Brain microvascular endothelial cell (primary cell): ENCODE results near the gene FAH.
A peak's percentile ranks its signal among the peaks of the same experiment; 100 is the strongest.

ENCODE experiments used
- DNase-seq: peaks from one replicate; pipeline ENCODE4 v3.0.0-alpha.2; 2020
- H3K27ac ChIP-seq: fragments of 250-450 bp; sonication (Bioruptor Pico); 2 replicates; pipeline ENCODE4 v1.5.1; 2020; ENCODE audit warnings: mild to moderate bottlenecking, moderate library complexity
- H3K27me3 ChIP-seq: fragments of 250-450 bp; sonication (Bioruptor Pico); replicated peaks from 2 replicates; pipeline ENCODE4 v1.5.1; 2020; ENCODE audit warnings: mild to moderate bottlenecking
- H3K36me3 ChIP-seq: fragments of 250-450 bp; sonication (Bioruptor Pico); replicated peaks from 2 replicates; pipeline ENCODE4 v1.5.1; 2020; ENCODE audit warnings: mild to moderate bottlenecking
- H3K4me3 ChIP-seq: 2 replicates; pipeline ENCODE4 v1.5.1; 2011; ENCODE audit warnings: low read depth, mild to moderate bottlenecking, control low read depth, low read length, moderate library complexity
- in situ Hi-C: cut with HindIII; loops from 2 replicates; pipeline ENCODE4 v1.10.0; 2017; ENCODE audit warnings: low sequenced_read_pairs, low pct_ligation_motif_present
- TF ChIP-seq, protein P1 (sequence below): IDR thresholded peaks from 2 replicates; pipeline ENCODE4 v1.5.1; 2011; ENCODE audit warnings: low read depth, mild to moderate bottlenecking, moderate library complexity, low read length, control low read depth, inconsistent platforms; ENCODE audit errors: missing control alignments

The FAH gene

GRCh38 chr15:80233581-80233980 lies 80.8 kb downstream of the FAH start:
- DNase-seq: no peak
- H3K36me3 ChIP-seq: no peaks in the 10 kb centered on the region
- TF ChIP-seq, protein P1, sequence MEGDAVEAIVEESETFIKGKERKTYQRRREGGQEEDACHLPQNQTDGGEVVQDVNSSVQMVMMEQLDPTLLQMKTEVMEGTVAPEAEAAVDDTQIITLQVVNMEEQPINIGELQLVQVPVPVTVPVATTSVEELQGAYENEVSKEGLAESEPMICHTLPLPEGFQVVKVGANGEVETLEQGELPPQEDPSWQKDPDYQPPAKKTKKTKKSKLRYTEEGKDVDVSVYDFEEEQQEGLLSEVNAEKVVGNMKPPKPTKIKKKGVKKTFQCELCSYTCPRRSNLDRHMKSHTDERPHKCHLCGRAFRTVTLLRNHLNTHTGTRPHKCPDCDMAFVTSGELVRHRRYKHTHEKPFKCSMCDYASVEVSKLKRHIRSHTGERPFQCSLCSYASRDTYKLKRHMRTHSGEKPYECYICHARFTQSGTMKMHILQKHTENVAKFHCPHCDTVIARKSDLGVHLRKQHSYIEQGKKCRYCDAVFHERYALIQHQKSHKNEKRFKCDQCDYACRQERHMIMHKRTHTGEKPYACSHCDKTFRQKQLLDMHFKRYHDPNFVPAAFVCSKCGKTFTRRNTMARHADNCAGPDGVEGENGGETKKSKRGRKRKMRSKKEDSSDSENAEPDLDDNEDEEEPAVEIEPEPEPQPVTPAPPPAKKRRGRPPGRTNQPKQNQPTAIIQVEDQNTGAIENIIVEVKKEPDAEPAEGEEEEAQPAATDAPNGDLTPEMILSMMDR: no peak
- H3K27ac ChIP-seq: no peak overlapping the region
- H3K4me3 ChIP-seq: no peak overlapping the region
- no peaks in the 10 kb centered on the region for H3K27me3 ChIP-seq
- in situ Hi-C loops: no loop called here

DNA sequence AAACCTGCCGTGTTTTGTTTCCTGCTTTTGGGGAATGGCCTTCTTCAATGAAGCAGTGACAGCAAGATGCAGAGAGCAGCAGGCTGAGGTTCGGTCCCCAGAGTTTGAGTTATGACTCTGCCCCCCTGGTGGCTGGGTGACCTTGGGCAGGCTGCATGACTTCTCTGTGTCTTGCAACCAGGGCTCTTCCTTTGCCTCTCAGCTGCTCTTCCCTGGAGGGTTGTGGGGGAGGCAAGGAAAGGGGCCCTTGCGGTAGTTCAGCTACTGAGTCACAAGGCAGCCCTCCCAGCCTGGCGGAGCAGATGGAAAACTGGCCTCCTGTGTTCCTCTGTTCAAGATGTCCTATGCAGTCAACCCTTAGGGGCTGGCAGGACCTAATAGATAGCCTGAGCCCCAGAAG lies 82.1 kb downstream of the FAH start:
- TF ChIP-seq, protein P1: peak; percentile 64
- in situ Hi-C loops: no loop called here
- Histone ChIP-seq H3K4me3 (no peak overlapping the region), H3K36me3 (no peaks in the 10 kb centered on the region), H3K27ac (no peak overlapping the region), H3K27me3 (no peaks in the 10 kb centered on the region)
- DNase-seq: no peak
